GM23338 (cell line): Measurements from ENCODE around the gene EARS2. TPM values are rescaled to one million over a fixed set of nuclear protein-coding genes. Genes with fewer than 3 reads are reported as not detected.

Experiments
- ATAC-seq: fragments of 200-7000 bp; cut with Tn5 transposase; 3 replicates; pipeline ENCODE4 v1.9.1; 2020
- DNase-seq: peaks from one replicate; pipeline ENCODE4 v3.0.0-alpha.2; 2015; ENCODE audit warnings: low spot score
- H2AFZ ChIP-seq: fragments of 200-600 bp; sonication (generic); 2 replicates; pipeline ENCODE4 v1.8.0; 2016; ENCODE audit warnings: antibody characterized with exemption, mild to moderate bottlenecking, moderate library complexity
- H3F3A ChIP-seq: fragments of 200-600 bp; sonication (generic); replicated peaks from 2 replicates; pipeline ENCODE4 v1.8.0; 2017; ENCODE audit warnings: antibody characterized with exemption, mixed run types, low read depth
- H3K27ac ChIP-seq: fragments of 200-600 bp; sonication (generic); 2 replicates; pipeline ENCODE4 v1.6.1; 2016; ENCODE audit warnings: low read depth
- H3K27me3 ChIP-seq: fragments of 200-600 bp; sonication (generic); 2 replicates; pipeline ENCODE4 v1.8.0; 2016; ENCODE audit warnings: mild to moderate bottlenecking, mixed run types, moderate library complexity; ENCODE audit not compliant: insufficient read depth
- H3K36me3 ChIP-seq: fragments of 200-600 bp; sonication (generic); 2 replicates; pipeline ENCODE4 v1.8.0; 2016; ENCODE audit warnings: mild to moderate bottlenecking; ENCODE audit not compliant: insufficient read depth
- H3K4me1 ChIP-seq: fragments of 200-600 bp; sonication (generic); 2 replicates; pipeline ENCODE4 v1.8.0; 2016; ENCODE audit warnings: mild to moderate bottlenecking, moderate library complexity; ENCODE audit not compliant: insufficient read depth
- H3K4me2 ChIP-seq: fragments of 200-600 bp; sonication (generic); 2 replicates; pipeline ENCODE4 v1.7.1; 2017; ENCODE audit warnings: mixed run types
- H3K4me3 ChIP-seq: fragments of 200-600 bp; sonication (generic); 2 replicates; pipeline ENCODE4 v1.6.1; 2016; ENCODE audit warnings: mixed run types
- H3K79me2 ChIP-seq: fragments of 200-600 bp; sonication (generic); replicated peaks from 2 replicates; pipeline ENCODE4 v1.8.0; 2017; ENCODE audit warnings: mild to moderate bottlenecking; ENCODE audit not compliant: insufficient read depth
- H3K9me2 ChIP-seq: fragments of 200-600 bp; sonication (generic); 2 replicates; pipeline ENCODE4 v1.8.0; 2017; ENCODE audit not compliant: insufficient read depth
- H4K20me1 ChIP-seq: fragments of 200-600 bp; sonication (generic); replicated peaks from 2 replicates; pipeline ENCODE4 v1.8.0; 2017; ENCODE audit warnings: mild to moderate bottlenecking; ENCODE audit not compliant: insufficient read depth
- H3K27ac Mint-ChIP-seq: 2 replicates; pipeline ENCODE4 v1.8.0; 2020; ENCODE audit warnings: inconsistent platforms, mild to moderate bottlenecking, moderate library complexity, mixed read lengths
- H3K27me3 Mint-ChIP-seq: 3 replicates; pipeline ENCODE4 v1.8.0; 2022; ENCODE audit warnings: low read depth, mild to moderate bottlenecking, moderate library complexity, mixed read lengths, inconsistent platforms; ENCODE audit not compliant: insufficient read depth, poor library complexity
- H3K36me3 Mint-ChIP-seq: 3 replicates; pipeline ENCODE4 v1.8.0; 2021; ENCODE audit warnings: low read depth, mild to moderate bottlenecking, inconsistent platforms, moderate library complexity, mixed read lengths
- H3K4me1 Mint-ChIP-seq: 3 replicates; pipeline ENCODE4 v1.8.0; 2020; ENCODE audit warnings: mild to moderate bottlenecking, inconsistent platforms, mixed read lengths
- H3K4me3 Mint-ChIP-seq: 3 replicates; pipeline ENCODE4 v1.8.0; 2021; ENCODE audit warnings: moderate library complexity, mild to moderate bottlenecking, inconsistent platforms, mixed read lengths
- H3K9me3 Mint-ChIP-seq: 3 replicates; pipeline ENCODE4 v1.8.0; 2020; ENCODE audit warnings: moderate library complexity, mild to moderate bottlenecking, inconsistent platforms, mixed read lengths
- CREB1 ChIP-seq: fragments of 250-450 bp; sonication (Bioruptor Pico); IDR thresholded peaks from 2 replicates; pipeline ENCODE4 v1.5.0; 2020; ENCODE audit warnings: low read depth, mild to moderate bottlenecking, moderate library complexity
- CTCF ChIP-seq, 2 experiments: fragments of 200-600 bp in 1 of 2; sonication (generic) in 1 of 2; conservative IDR thresholded peaks; 2 replicates each; pipeline versions ENCODE4 v1.5.1 to v1.6.1; 2016 to 2017; ENCODE audit warnings: antibody characterized with exemption in 2 of 2, low read depth in 2 of 2, mild to moderate bottlenecking in 2 of 2, moderate library complexity in 1 of 2
- EZH2 ChIP-seq: fragments of 200-600 bp; sonication (generic); IDR thresholded peaks from one replicate; pipeline ENCODE4 v1.8.0; 2017; ENCODE audit warnings: antibody characterized with exemption, mild to moderate bottlenecking, low read depth; ENCODE audit not compliant: unreplicated experiment
- EZH2phosphoT487 ChIP-seq: fragments of 200-600 bp; sonication (generic); IDR thresholded peaks from one replicate; pipeline ENCODE4 v1.8.1; 2018; ENCODE audit warnings: antibody characterized with exemption; ENCODE audit not compliant: unreplicated experiment
- JUNB ChIP-seq: IDR thresholded peaks from one replicate; pipeline ENCODE4 v1.6.1; 2016; ENCODE audit warnings: antibody characterized with exemption; ENCODE audit not compliant: unreplicated experiment
- NANOG ChIP-seq: IDR thresholded peaks from 2 replicates; pipeline ENCODE4 v1.6.1; 2016; ENCODE audit warnings: antibody characterized with exemption, borderline replicate concordance
- POLR2AphosphoS5 ChIP-seq: IDR thresholded peaks from 2 replicates; pipeline ENCODE4 v1.6.1; 2016; ENCODE audit warnings: antibody characterized with exemption, low read depth
- STAT1 ChIP-seq: IDR thresholded peaks from one replicate; pipeline ENCODE4 v1.6.1; 2016; ENCODE audit warnings: antibody characterized with exemption; ENCODE audit not compliant: unreplicated experiment
- ZNF114 ChIP-seq: fragments of 250-450 bp; sonication (Bioruptor Pico); IDR thresholded peaks from 2 replicates; pipeline ENCODE4 v1.5.0; 2020; ENCODE audit warnings: mild to moderate bottlenecking, moderate library complexity
- ZNF331 ChIP-seq: fragments of 250-450 bp; sonication (Bioruptor Pico); IDR thresholded peaks from 2 replicates; pipeline ENCODE4 v1.5.0; 2020; ENCODE audit warnings: low read depth, mild to moderate bottlenecking, moderate library complexity
- ZNF462 ChIP-seq: fragments of 250-450 bp; sonication (Bioruptor Pico); IDR thresholded peaks from 2 replicates; pipeline ENCODE4 v1.5.0; 2020; ENCODE audit warnings: mild to moderate bottlenecking, moderate library complexity
- polyA plus RNA-seq: library from polyadenylated mRNA; unstranded; fragments of >200 nt; fragmentation: Nextera tagmentation; extraction: Ambion mirVana; gene quantifications from 2 replicates; pipeline ENCODE4 v1.2.1, GENCODE V29; 2016
- total RNA-seq: library from RNA; depleted of rRNA; stranded (reverse); fragments of >200 nt; shearing (Covaris generic); gene quantifications from 2 replicates; pipeline ENCODE4 v1.2.3, GENCODE V29; 2014
- TF ChIP-seq, protein P1 (sequence below): IDR thresholded peaks from one replicate; pipeline ENCODE4 v1.6.1; 2018; ENCODE audit warnings: antibody characterized with exemption; ENCODE audit not compliant: unreplicated experiment
- TF ChIP-seq, protein P2 (sequence below): IDR thresholded peaks from 2 replicates; pipeline ENCODE4 v1.6.1; 2016; ENCODE audit warnings: antibody characterized with exemption

Gene EARS2
- total and polyA plus RNA-seq, 2 experiments from 2014 or later, result 22.6 to 89.1 TPM

DNA sequence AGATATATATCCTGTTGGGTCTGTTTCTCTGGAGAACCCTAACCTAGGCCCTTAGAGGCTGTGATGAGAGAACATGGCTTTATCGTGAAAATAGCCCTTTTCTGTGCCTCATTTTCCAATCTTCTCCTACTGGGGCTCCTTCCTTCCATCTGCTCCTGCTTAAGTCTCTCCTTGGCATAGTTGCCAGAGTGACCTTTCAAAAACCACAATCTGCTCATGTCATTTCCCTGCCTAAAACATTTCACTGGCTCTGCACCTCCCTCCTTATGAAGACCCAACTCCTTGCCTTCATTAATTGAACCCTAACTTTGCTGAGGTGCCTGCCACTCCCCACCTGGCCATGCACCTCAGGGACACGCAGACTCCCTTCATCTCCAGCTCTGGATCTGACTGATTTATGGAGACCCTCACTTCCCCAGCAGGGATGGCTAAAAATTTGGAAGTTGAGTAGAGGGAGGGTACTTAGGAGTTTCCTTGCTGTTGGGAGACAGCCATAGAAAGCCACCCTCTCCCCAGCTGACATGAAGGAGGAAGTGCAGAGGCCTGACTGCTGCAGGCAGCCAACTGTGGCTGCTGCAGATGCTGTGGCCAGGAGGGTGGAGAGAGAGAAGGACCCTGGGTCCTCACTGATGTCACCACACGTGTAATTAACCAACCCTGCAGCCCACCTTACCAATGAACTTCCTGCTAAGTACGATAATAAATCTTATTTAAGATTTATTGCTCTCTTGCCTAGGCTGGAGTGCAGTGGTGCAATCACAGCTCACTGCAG, 40.6 kb downstream of the EARS2 start:
- H3K9me3 Mint-ChIP-seq, result no peaks in the 10 kb centered on the region; the same call in 2 of the 3 replicates
- Histone ChIP-seq H4K20me1 (no peaks in the 10 kb centered on the region; the same call in 1 of the 2 replicates), H3K36me3 (no peaks in the 10 kb centered on the region; the same call in 1 of the 2 replicates), H3K9me2 (no peaks in the 10 kb centered on the region), H3K79me2 (no peaks in the 10 kb centered on the region), H2AFZ (no peak overlapping the region), H3K27ac (no peak overlapping the region), H3K27me3 (no peaks in the 10 kb centered on the region), H3K4me2 (no peak overlapping the region), H3K4me1 (no peaks in the 10 kb centered on the region), H3K4me3 (no peak overlapping the region), H3F3A (no peaks in the 10 kb centered on the region)
- no peaks in the 10 kb centered on the region for H3K27me3 Mint-ChIP-seq
- peaks cover 25% of the 10 kb centered on the region for H3K36me3 Mint-ChIP-seq
- no peak for ATAC-seq
- no peak for DNase-seq
- no peak overlapping the region for H3K27ac Mint-ChIP-seq
- TF ChIP-seq JUNB (no peak), STAT1 (no peak), CTCF (conservative IDR thresholded peaks at IDR 0.05; ENCODE audit: low read depth in 2 of 2) (no peak), EZH2 (no peak), ZNF462 (CRISPR knock-in tag) (no peak), EZH2phosphoT487 (no peak), ZNF331 (CRISPR knock-in tag) (no peak), NANOG (no peak), ZNF114 (CRISPR knock-in tag) (no peak), POLR2AphosphoS5 (no peak), CREB1 (CRISPR knock-in tag) (no peak)
- TF ChIP-seq, protein P1, sequence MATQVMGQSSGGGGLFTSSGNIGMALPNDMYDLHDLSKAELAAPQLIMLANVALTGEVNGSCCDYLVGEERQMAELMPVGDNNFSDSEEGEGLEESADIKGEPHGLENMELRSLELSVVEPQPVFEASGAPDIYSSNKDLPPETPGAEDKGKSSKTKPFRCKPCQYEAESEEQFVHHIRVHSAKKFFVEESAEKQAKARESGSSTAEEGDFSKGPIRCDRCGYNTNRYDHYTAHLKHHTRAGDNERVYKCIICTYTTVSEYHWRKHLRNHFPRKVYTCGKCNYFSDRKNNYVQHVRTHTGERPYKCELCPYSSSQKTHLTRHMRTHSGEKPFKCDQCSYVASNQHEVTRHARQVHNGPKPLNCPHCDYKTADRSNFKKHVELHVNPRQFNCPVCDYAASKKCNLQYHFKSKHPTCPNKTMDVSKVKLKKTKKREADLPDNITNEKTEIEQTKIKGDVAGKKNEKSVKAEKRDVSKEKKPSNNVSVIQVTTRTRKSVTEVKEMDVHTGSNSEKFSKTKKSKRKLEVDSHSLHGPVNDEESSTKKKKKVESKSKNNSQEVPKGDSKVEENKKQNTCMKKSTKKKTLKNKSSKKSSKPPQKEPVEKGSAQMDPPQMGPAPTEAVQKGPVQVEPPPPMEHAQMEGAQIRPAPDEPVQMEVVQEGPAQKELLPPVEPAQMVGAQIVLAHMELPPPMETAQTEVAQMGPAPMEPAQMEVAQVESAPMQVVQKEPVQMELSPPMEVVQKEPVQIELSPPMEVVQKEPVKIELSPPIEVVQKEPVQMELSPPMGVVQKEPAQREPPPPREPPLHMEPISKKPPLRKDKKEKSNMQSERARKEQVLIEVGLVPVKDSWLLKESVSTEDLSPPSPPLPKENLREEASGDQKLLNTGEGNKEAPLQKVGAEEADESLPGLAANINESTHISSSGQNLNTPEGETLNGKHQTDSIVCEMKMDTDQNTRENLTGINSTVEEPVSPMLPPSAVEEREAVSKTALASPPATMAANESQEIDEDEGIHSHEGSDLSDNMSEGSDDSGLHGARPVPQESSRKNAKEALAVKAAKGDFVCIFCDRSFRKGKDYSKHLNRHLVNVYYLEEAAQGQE, result no peak
- TF ChIP-seq, protein P2, sequence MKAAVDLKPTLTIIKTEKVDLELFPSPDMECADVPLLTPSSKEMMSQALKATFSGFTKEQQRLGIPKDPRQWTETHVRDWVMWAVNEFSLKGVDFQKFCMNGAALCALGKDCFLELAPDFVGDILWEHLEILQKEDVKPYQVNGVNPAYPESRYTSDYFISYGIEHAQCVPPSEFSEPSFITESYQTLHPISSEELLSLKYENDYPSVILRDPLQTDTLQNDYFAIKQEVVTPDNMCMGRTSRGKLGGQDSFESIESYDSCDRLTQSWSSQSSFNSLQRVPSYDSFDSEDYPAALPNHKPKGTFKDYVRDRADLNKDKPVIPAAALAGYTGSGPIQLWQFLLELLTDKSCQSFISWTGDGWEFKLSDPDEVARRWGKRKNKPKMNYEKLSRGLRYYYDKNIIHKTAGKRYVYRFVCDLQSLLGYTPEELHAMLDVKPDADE, result no peak
- no peak overlapping the region; the same call in 2 of the 3 replicates for H3K4me3 Mint-ChIP-seq
- no peaks in the 10 kb centered on the region for H3K4me1 Mint-ChIP-seq
